OCI-LY1 (cell line): ENCODE results near the gene GRK6.

Experiments used
- H2AFZ ChIP-seq: fragments of 200-600 bp; sonication (generic), shearing (Covaris generic); 2 replicates; pipeline ENCODE4 v1.6.0; 2014; ENCODE audit warnings: antibody characterized with exemption, mild to moderate bottlenecking, low read length
- H3F3A ChIP-seq: fragments of 200-600 bp; sonication (generic), shearing (Covaris generic); 2 replicates; pipeline ENCODE4 v1.6.0; 2014; ENCODE audit warnings: mild to moderate bottlenecking, antibody characterized with exemption, low read length, moderate library complexity; ENCODE audit not compliant: insufficient read depth
- H3K27ac ChIP-seq: fragments of 200-600 bp; sonication (generic); 2 replicates; pipeline ENCODE4 v1.5.1; 2014; ENCODE audit warnings: low read length, mixed run types, mild to moderate bottlenecking, low read depth; ENCODE audit not compliant: poor library complexity, severe bottlenecking
- H3K27me3 ChIP-seq: fragments of 200-600 bp; sonication (generic); 2 replicates; pipeline ENCODE4 v1.6.0; 2014; ENCODE audit warnings: antibody characterized with exemption, mild to moderate bottlenecking, low read length, moderate library complexity; ENCODE audit not compliant: insufficient read depth
- H3K36me3 ChIP-seq: fragments of 200-600 bp; sonication (generic); 2 replicates; pipeline ENCODE4 v1.6.1; 2014; ENCODE audit warnings: mild to moderate bottlenecking, antibody characterized with exemption, low read length, moderate library complexity, mixed read lengths; ENCODE audit not compliant: insufficient read depth
- H3K4me1 ChIP-seq: fragments of 200-600 bp; sonication (generic); 2 replicates; pipeline ENCODE4 v1.5.1; 2014; ENCODE audit warnings: mild to moderate bottlenecking, low read length, moderate library complexity; ENCODE audit not compliant: insufficient read depth, severe bottlenecking
- H3K4me2 ChIP-seq: fragments of 200-600 bp; sonication (generic), shearing (Covaris generic); 2 replicates; pipeline ENCODE4 v1.6.1; 2014; ENCODE audit warnings: low read length
- H3K4me3 ChIP-seq: fragments of 200-600 bp; sonication (generic); 2 replicates; pipeline ENCODE4 v1.5.1; 2014; ENCODE audit warnings: low read length, low read depth, mild to moderate bottlenecking, mixed read lengths; ENCODE audit not compliant: poor library complexity, severe bottlenecking
- H3K79me2 ChIP-seq: fragments of 200-600 bp; shearing (Covaris generic); 2 replicates; pipeline ENCODE4 v1.6.1; 2016; ENCODE audit warnings: mixed run types, low read length, mixed read lengths; ENCODE audit not compliant: insufficient read depth
- H3K9ac ChIP-seq: fragments of 200-600 bp; sonication (generic), shearing (Covaris generic); 2 replicates; pipeline ENCODE4 v1.6.1; 2014; ENCODE audit warnings: mild to moderate bottlenecking, low read length, mixed read lengths
- H3K9me2 ChIP-seq: fragments of 200-600 bp; sonication (generic), shearing (Covaris generic); 2 replicates; pipeline ENCODE4 v1.6.1; 2014; ENCODE audit warnings: low read depth, mild to moderate bottlenecking, low read length, mixed read lengths
- H3K9me3 ChIP-seq: fragments of 200-600 bp; shearing (Covaris generic); 2 replicates; pipeline ENCODE4 v1.6.1; 2014; ENCODE audit warnings: low read length, mixed read lengths
- H4K20me1 ChIP-seq: fragments of 200-600 bp; sonication (generic), shearing (Covaris generic); 2 replicates; pipeline ENCODE4 v1.6.0; 2016; ENCODE audit warnings: mild to moderate bottlenecking, low read length; ENCODE audit not compliant: insufficient read depth
- CTCF ChIP-seq: fragments of 200-600 bp; sonication (generic), shearing (Covaris generic); IDR thresholded peaks from 2 replicates; pipeline ENCODE4 v1.5.1; 2017; ENCODE audit warnings: mild to moderate bottlenecking, antibody characterized with exemption, low read length, moderate library complexity, mixed read lengths
- EZH2 ChIP-seq: fragments of 200-600 bp; sonication (generic), shearing (Covaris generic); IDR thresholded peaks from 2 replicates; pipeline ENCODE4 v1.8.0; 2017; ENCODE audit warnings: borderline replicate concordance, mixed run types, mild to moderate bottlenecking, antibody characterized with exemption, low read length, moderate library complexity, mixed read lengths

GRK6 gene

GRCh38 chr5:177446200-177447065, 20.0 kb downstream of the GRK6 start, which contains the start of gene PRR7:
Gene PRR7, plus strand, starts transcription at chr5:177446814. Its CDS starts 8,254 bp downstream, at chr5:177455068.
- no peaks in the 10 kb centered on the region for H3K27me3 ChIP-seq
- TF ChIP-seq CTCF (no peak), EZH2 (no peak)
- H3K4me3 ChIP-seq: peak within 1 kb of the TSS; percentile 62
- peak within 1 kb of the TSS; percentile 75 for H3K4me2 ChIP-seq
- no peaks in the 10 kb centered on the region for H3F3A ChIP-seq
- H3K9me2 ChIP-seq: no peaks in the 10 kb centered on the region
- no peaks in the 10 kb centered on the region for H3K79me2 ChIP-seq
- H3K27ac ChIP-seq: peak within 1 kb of the TSS; percentile 69
- peak within 1 kb of the TSS; percentile 71 for H3K9ac ChIP-seq
- no peaks in the 10 kb centered on the region for H3K9me3 ChIP-seq
- H2AFZ ChIP-seq: no peak within 1 kb of the TSS
- H3K36me3 ChIP-seq: peaks cover 12% of the 10 kb centered on the region; the same call in 1 of the 2 replicates
- no peaks in the 10 kb centered on the region for H4K20me1 ChIP-seq
- peaks cover 30% of the 10 kb centered on the region for H3K4me1 ChIP-seq

- Histone ChIP-seq H3K36me3 (peaks cover 6% of the 10 kb centered on the region; the same call in 1 of the 2 replicates), H3K4me2 (peak overlapping the region; percentile 75), H3K4me1 (peaks cover 30% of the 10 kb centered on the region), H3K9ac (peak overlapping the region; percentile 71), H3K9me2 (no peaks in the 10 kb centered on the region), H3K9me3 (no peaks in the 10 kb centered on the region), H3F3A (no peaks in the 10 kb centered on the region), H3K4me3 (peak overlapping the region; percentile 62), H3K27me3 (no peaks in the 10 kb centered on the region), H4K20me1 (no peaks in the 10 kb centered on the region), H3K79me2 (no peaks in the 10 kb centered on the region), H3K27ac (no peak overlapping the region), H2AFZ (no peak overlapping the region)
- TF ChIP-seq EZH2 (no peak), CTCF (no peak)
Measured at GRCh38 chr5:177447066-177447610, 20.7 kb downstream of the GRK6 start.

GRCh38 chr5:177447611-177448243, 21.3 kb downstream of the GRK6 start:
- peaks cover 33% of the 10 kb centered on the region for H3K4me1 ChIP-seq
- no peaks in the 10 kb centered on the region for H4K20me1 ChIP-seq
- no peaks in the 10 kb centered on the region for H3K9me3 ChIP-seq
- H3K27me3 ChIP-seq: no peaks in the 10 kb centered on the region
- no peaks in the 10 kb centered on the region for H3K79me2 ChIP-seq
- H3K27ac ChIP-seq: peak overlapping the region; percentile 69
- no peaks in the 10 kb centered on the region for H3K9me2 ChIP-seq
- no peaks in the 10 kb centered on the region for H3F3A ChIP-seq
- H3K9ac ChIP-seq: peak overlapping the region; percentile 54; the same call in 1 of the 2 replicates
- peak overlapping the region; percentile 47 for H3K4me3 ChIP-seq
- no peaks in the 10 kb centered on the region; the same call in 1 of the 2 replicates for H3K36me3 ChIP-seq
- no peak overlapping the region for H2AFZ ChIP-seq
- H3K4me2 ChIP-seq: peak overlapping the region; percentile 59
- TF ChIP-seq CTCF: no peak
